Smooth muscle cell (in vitro differentiated cells): Measurements from ENCODE around the gene KHSRP. TPM values are rescaled to one million over a fixed set of nuclear protein-coding genes. Genes with fewer than 3 reads are reported as not detected.

ENCODE experiments used
- DNase-seq: peaks from one replicate; lab custom pipeline; 2025; ENCODE audit not compliant: unreplicated experiment; lab: John Stamatoyannopoulos, UW
- H2AFZ ChIP-seq: fragments of 200-600 bp; sonication (generic); 2 replicates; pipeline ENCODE4 v1.6.0; 2016; ENCODE audit warnings: antibody characterized with exemption, low read depth, mild to moderate bottlenecking
- H3F3A ChIP-seq: fragments of 200-600 bp; sonication (generic); 2 replicates; pipeline ENCODE4 v1.6.0; 2017; ENCODE audit warnings: antibody characterized with exemption, low read depth
- H3K27ac ChIP-seq: fragments of 200-600 bp; sonication (generic); 2 replicates; pipeline ENCODE4 v1.5.1; 2016; ENCODE audit warnings: low read depth, mild to moderate bottlenecking
- H3K27me3 ChIP-seq: fragments of 200-600 bp; sonication (generic); 2 replicates; pipeline ENCODE4 v1.6.1; 2016; ENCODE audit warnings: low read depth, mild to moderate bottlenecking
- H3K36me3 ChIP-seq: fragments of 200-600 bp; sonication (generic); 2 replicates; pipeline ENCODE4 v1.5.1; 2016; ENCODE audit warnings: low read depth
- H3K4me1 ChIP-seq: fragments of 200-600 bp; sonication (generic); 2 replicates; pipeline ENCODE4 v1.5.1; 2016; ENCODE audit warnings: low read depth
- H3K4me2 ChIP-seq: fragments of 200-600 bp; sonication (generic); 2 replicates; pipeline ENCODE4 v1.6.0; 2016; ENCODE audit warnings: mild to moderate bottlenecking
- H3K4me3 ChIP-seq: fragments of 200-600 bp; sonication (generic); 2 replicates; pipeline ENCODE4 v1.5.1; 2016; ENCODE audit warnings: mild to moderate bottlenecking
- H3K79me2 ChIP-seq: fragments of 200-600 bp; sonication (generic); 2 replicates; pipeline ENCODE4 v1.6.0; 2016; ENCODE audit warnings: low read depth, mild to moderate bottlenecking
- H3K9ac ChIP-seq: fragments of 200-600 bp; sonication (generic); 2 replicates; pipeline ENCODE4 v1.6.0; 2016; ENCODE audit warnings: low read depth
- H3K9me3 ChIP-seq: fragments of 200-600 bp; sonication (generic); replicated peaks from 2 replicates; pipeline ENCODE4 v1.5.1; 2016; ENCODE audit warnings: low read depth
- H4K20me1 ChIP-seq: fragments of 200-600 bp; sonication (generic); 2 replicates; pipeline ENCODE4 v1.6.0; 2016; ENCODE audit warnings: low read depth
- WGBS: methylation state at CpG from one replicate; pipeline ENCODE4 v1.1.7; 2016; ENCODE audit warnings: low lambda C conversion rate; 5-methylcytosine and 5-hydroxymethylcytosine counted together
- polyA plus RNA-seq: library from polyadenylated mRNA; unstranded; fragments of >200 nt; fragmentation: Nextera tagmentation; extraction: Ambion mirVana; gene quantifications from 2 replicates; pipeline ENCODE4 v1.2.1, GENCODE V29; 2016
- total RNA-seq: library from RNA; depleted of rRNA; stranded (reverse); fragments of >200 nt; gene quantifications from 2 replicates; pipeline ENCODE4 v1.2.3, GENCODE V29; 2014
- TF ChIP-seq, protein P1 (sequence below): fragments of 200-600 bp; sonication (generic); IDR thresholded peaks from 2 replicates; pipeline ENCODE4 v1.5.1; 2017; ENCODE audit warnings: borderline replicate concordance, mild to moderate bottlenecking, antibody characterized with exemption; ENCODE audit not compliant: insufficient read depth, poor library complexity, severe bottlenecking

KHSRP gene
- total and polyA plus RNA-seq, 2 experiments from 2014 or later, result 59.1 to 179 TPM

DNA sequence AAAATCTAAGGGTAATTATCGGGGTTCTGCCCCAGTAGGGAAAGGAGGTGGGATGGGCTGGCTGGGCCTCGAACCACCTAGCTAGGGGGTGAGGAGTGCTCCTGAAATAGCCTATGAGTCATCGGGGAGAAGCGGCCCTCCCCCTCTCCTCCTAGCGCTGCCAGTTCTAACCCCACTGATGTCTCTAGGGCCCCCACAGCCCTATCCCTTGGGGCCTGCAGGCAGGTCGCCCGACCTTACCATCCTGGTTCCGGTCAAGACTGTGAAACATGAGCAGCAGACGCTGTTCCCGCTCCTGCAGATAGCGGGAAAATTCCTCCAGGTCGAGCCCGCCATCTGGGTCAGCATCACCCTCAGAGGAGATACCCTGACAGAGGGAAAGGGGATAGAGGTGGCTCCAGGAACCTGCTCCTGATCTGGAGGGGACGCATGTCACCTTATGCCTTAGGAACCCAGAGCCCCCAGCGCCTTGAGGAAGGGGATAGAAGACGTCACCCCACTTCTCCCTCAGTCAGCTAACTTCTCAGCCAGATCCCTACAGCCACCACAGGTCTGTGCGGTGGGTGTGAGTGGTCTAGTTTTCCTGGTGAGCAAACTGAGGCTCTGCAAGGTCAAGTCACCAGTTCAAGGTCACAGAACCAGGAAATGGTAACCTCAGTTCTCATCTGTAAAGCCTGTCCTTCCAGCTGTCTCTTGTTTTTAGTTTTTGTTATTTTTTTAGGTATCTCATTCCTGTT, 33.5 kb upstream of the KHSRP start:
- H4K20me1 ChIP-seq, result no peaks in the 10 kb centered on the region
- DNase-seq, result no peak
- peaks cover 13% of the 10 kb centered on the region for H3K36me3 ChIP-seq
- no peaks in the 10 kb centered on the region for H3F3A ChIP-seq
- no peaks in the 10 kb centered on the region for H3K4me1 ChIP-seq
- no peaks in the 10 kb centered on the region for H3K9me3 ChIP-seq
- no peaks in the 10 kb centered on the region for H3K27me3 ChIP-seq
- no peaks in the 10 kb centered on the region for H3K79me2 ChIP-seq
- peak overlapping the region; percentile 94 for H3K4me2 ChIP-seq
- no peak overlapping the region for H3K9ac ChIP-seq
- peak overlapping the region; percentile 86 for H3K4me3 ChIP-seq
- WGBS, result 84% methylated on average over 17 of the region's 17 CpGs
- TF ChIP-seq, protein P1, sequence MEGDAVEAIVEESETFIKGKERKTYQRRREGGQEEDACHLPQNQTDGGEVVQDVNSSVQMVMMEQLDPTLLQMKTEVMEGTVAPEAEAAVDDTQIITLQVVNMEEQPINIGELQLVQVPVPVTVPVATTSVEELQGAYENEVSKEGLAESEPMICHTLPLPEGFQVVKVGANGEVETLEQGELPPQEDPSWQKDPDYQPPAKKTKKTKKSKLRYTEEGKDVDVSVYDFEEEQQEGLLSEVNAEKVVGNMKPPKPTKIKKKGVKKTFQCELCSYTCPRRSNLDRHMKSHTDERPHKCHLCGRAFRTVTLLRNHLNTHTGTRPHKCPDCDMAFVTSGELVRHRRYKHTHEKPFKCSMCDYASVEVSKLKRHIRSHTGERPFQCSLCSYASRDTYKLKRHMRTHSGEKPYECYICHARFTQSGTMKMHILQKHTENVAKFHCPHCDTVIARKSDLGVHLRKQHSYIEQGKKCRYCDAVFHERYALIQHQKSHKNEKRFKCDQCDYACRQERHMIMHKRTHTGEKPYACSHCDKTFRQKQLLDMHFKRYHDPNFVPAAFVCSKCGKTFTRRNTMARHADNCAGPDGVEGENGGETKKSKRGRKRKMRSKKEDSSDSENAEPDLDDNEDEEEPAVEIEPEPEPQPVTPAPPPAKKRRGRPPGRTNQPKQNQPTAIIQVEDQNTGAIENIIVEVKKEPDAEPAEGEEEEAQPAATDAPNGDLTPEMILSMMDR, result no peak
- H2AFZ ChIP-seq, result no peak overlapping the region
- no peak overlapping the region for H3K27ac ChIP-seq

DNA sequence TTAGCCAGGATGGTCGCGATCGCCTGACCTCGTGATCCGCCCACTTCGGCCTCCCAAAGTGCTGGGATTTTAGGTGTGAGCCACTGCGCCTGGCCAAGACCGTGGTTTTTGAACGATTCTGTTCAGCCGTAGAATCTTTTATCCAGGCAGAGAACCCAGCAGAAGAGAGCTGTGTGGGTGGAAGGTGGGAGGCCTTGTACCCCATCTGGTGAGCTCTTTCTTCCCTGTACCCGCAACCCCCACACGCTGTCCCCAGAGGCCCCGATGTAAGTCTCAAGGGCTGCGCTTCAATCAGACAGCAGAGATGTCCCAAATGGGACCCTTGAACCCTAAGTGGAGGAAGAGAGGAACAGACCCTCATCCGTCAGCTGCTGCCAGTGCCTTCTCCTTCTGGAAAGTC, 31.3 kb upstream of the KHSRP start:
- H3K9me3 ChIP-seq, result no peaks in the 10 kb centered on the region
- TF ChIP-seq, protein P1, result no peak
- 96% methylated on average over 15 of the region's 15 CpGs for WGBS

DNA sequence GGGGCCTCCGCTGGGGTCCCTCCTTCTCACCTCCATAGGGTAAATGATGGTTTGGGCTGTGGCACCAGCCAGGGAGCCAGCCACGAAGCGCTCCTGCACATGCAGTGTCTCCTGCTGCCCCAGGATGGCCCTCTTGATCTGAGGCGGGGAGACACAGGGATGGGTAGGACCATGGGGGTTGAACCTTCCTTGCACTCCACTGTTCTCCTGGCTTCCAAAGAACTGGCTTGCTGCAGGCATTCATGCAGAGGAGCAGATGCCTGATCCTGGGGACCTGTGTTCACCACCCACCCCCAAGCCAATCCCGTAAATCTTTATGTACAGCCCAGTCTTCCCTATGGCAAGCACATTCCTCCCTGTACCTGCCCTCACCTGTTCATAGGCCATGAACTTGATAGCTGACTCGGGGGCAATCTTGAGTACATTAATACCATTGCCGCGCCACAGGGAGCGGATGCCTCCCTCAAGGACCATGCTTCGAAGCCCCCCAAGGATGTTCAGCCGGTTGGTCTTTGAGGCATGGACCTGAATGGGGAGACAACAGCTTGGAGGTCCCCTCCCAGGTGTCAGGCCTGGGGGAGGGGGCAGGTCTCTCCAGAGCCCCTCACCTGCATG, 29.4 kb upstream of the KHSRP start:
- WGBS, result 97% methylated on average over 11 of the region's 11 CpGs
- Histone ChIP-seq H4K20me1 (no peaks in the 10 kb centered on the region), H3F3A (no peaks in the 10 kb centered on the region), H3K4me3 (no peak overlapping the region), H3K27ac (no peak overlapping the region), H3K9ac (no peak overlapping the region), H3K9me3 (no peaks in the 10 kb centered on the region), H3K4me1 (no peaks in the 10 kb centered on the region), H3K36me3 (peaks cover 13% of the 10 kb centered on the region), H2AFZ (no peak overlapping the region), H3K4me2 (no peak overlapping the region), H3K79me2 (no peaks in the 10 kb centered on the region), H3K27me3 (no peaks in the 10 kb centered on the region)
- no peak for DNase-seq
- TF ChIP-seq, protein P1, result no peak

More for the DNA sequence above, 31.3 kb upstream of the KHSRP start:
- Histone ChIP-seq H3K36me3 (peaks cover 13% of the 10 kb centered on the region), H2AFZ (no peak overlapping the region), H3K4me3 (no peak overlapping the region), H3K27ac (no peak overlapping the region), H3K4me2 (no peak overlapping the region), H4K20me1 (no peaks in the 10 kb centered on the region), H3K27me3 (no peaks in the 10 kb centered on the region), H3F3A (no peaks in the 10 kb centered on the region), H3K79me2 (no peaks in the 10 kb centered on the region), H3K9ac (no peak overlapping the region), H3K4me1 (no peaks in the 10 kb centered on the region)
- no peak for DNase-seq

DNA sequence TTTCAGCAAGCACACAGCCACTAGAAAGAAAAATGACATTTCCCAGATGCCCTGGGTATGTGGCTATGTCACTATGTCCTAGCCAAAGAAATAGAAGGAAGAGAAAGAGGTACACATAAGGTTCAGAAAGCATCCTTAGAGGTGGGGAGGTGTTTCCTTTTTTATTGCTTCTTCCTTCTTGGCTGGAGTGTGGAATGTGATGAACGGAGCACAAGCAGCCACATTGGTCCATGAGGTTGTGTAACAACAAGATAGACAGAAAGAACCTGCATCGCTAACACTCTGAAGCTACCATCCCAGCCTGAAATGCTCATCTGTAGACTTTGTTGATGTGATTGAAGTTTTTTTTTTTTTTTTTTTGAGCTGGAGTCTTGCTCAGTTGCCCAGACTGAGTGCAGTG, 28.3 kb upstream of the KHSRP start:
- H3F3A ChIP-seq, result no peaks in the 10 kb centered on the region
- no peaks in the 10 kb centered on the region for H3K79me2 ChIP-seq
- H4K20me1 ChIP-seq, result no peaks in the 10 kb centered on the region
- no peaks in the 10 kb centered on the region for H3K4me1 ChIP-seq
- no peak overlapping the region for H3K4me2 ChIP-seq
- no peak overlapping the region for H3K27ac ChIP-seq
- H3K36me3 ChIP-seq, result peaks cover 13% of the 10 kb centered on the region
- no peak overlapping the region for H2AFZ ChIP-seq
- no peak overlapping the region for H3K4me3 ChIP-seq
- WGBS, result 95% methylated on average over 2 of the region's 2 CpGs
- TF ChIP-seq, protein P1, result no peak
- no peaks in the 10 kb centered on the region for H3K9me3 ChIP-seq
- H3K27me3 ChIP-seq, result no peaks in the 10 kb centered on the region
- no peak for DNase-seq
- no peak overlapping the region for H3K9ac ChIP-seq
